ENCODE measurements around the gene OXSR1.

OXSR1 gene

DNA sequence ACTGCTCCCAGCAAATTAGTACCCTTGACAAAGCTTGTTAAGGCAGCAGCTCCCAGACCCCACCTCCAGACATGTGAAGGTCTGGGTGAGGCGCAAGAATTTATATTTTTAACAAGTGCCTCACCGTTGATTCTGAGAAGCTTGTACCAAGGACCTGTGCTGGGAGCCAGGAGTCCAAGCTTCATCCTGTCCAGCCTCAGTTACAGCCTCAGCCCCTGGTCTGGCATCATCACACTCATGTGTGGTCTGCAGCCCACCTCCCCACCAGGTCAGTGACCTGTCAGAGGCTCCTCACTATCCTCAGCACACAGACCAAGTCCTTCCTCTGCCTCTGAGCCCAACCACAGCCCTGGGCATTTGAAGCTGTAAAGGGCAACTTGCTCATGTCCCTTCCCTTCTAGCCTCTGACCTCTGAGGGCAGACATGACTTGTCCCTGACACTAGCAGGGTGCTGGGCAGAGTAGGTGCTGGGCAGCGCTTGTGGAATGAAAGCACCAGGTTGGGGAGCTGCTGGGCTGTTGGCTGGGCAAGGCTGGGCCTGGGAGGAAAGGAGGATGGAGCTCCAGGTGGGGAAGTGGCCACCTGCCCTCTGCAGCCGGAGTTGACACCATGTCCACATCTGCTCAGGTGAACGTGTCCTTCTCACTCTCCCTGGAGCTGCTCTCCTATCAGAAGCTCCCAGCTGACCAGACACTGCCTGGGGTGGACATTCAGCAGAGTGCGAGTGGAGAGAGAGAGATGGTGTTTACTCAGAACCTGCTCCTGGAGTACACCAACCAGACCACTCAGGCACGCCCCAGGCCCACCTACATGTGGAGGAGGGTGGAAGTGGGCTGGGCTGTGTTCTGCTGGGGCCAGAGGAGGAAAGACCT is 45.3 kb upstream of the OXSR1 start:
- Histone ChIP-seq H3K9ac (ENCODE audit: insufficient read length) (no peak overlapping the region), H3K36me3 (ENCODE audit: insufficient read depth, low read length) (no peaks in the 10 kb centered on the region; the same call in 1 of the 2 replicates), H3K9me3 (ENCODE audit: low read depth, low read length) (no peaks in the 10 kb centered on the region), H3K27ac (no peak overlapping the region), H3K4me3 (no peak overlapping the region)
- TF ChIP-seq EZH2 (IDR thresholded peaks at IDR 0.05) = no peak
- no peak for TF ChIP-seq POLR2AphosphoS5 (IDR thresholded peaks at IDR 0.05; ENCODE audit: borderline replicate concordance, low read depth, low read length)
- TF ChIP-seq FOXP2 (optimal IDR thresholded peaks at IDR 0.05; ENCODE audit: control extremely low read depth, extremely low read length, insufficient read depth) = no peak
- DNase-seq (ENCODE audit: low read depth, low spot score) = no peak

DNA sequence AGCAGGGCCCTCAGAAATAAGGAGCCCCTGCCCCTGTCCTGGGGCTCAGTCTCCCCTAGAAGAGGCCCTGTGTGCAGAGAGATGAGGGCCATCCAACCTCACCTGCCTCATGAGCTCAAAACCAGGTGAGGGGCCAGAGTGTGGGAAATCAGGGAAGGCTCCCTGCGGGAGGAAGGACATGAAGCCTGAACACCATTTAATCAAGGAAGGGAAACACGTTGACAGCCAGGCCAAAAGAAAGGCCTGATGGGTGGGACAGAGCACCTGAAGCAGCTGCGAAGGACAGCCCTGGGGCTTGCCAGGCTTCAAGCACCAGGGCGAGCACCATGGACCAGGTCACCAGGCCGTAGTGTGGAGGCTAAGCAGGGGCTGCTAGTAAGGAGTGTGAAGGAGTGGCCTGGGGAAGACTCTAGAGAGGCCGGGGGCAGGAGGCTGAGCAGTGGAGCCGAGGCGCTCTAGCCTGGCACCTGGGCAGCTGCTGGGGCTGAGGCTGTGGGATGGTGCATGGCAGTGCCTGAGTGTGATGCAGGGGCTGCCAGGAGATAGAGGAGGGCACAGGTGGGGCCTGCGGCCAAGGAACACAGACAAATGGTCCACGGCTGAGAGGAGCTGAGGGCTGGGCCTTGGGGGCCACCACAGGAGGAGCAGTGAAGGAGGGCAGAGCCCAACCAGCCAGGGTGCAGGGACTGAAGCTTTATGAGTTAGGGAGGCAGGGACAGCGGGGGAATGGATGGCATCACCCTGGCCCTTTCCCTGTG is 44.5 kb upstream of the OXSR1 start:
- DNase-seq (ENCODE audit: low read depth, low spot score) = no peak
- Histone ChIP-seq H3K27ac (no peak overlapping the region), H3K36me3 (ENCODE audit: insufficient read depth, low read length) (no peaks in the 10 kb centered on the region; the same call in 1 of the 2 replicates), H3K9me3 (ENCODE audit: low read depth, low read length) (no peaks in the 10 kb centered on the region), H3K9ac (ENCODE audit: insufficient read length) (no peak overlapping the region), H3K4me3 (no peak overlapping the region)
- TF ChIP-seq FOXP2 (optimal IDR thresholded peaks at IDR 0.05; ENCODE audit: control extremely low read depth, extremely low read length, insufficient read depth) = no peak
- 0 out of 2 replicates have a peak, but pooled peaks have one; percentile 14 for TF ChIP-seq POLR2AphosphoS5 (IDR thresholded peaks at IDR 0.05; ENCODE audit: borderline replicate concordance, low read depth, low read length)

GRCh38 chr3:38121451-38121831 is 43.9 kb upstream of the OXSR1 start:
- Histone ChIP-seq H3K4me3 (no peak overlapping the region), H3K9ac (ENCODE audit: insufficient read length) (no peak overlapping the region), H3K27ac (no peak overlapping the region), H3K9me3 (ENCODE audit: low read depth, low read length) (no peaks in the 10 kb centered on the region), H3K36me3 (ENCODE audit: insufficient read depth, low read length) (no peaks in the 10 kb centered on the region; the same call in 1 of the 2 replicates)
- no peak for DNase-seq (ENCODE audit: low read depth, low spot score)
- TF ChIP-seq FOXP2 (optimal IDR thresholded peaks at IDR 0.05; ENCODE audit: control extremely low read depth, extremely low read length, insufficient read depth) (no peak), POLR2AphosphoS5 (IDR thresholded peaks at IDR 0.05; ENCODE audit: borderline replicate concordance, low read depth, low read length) (no peak)

DNA sequence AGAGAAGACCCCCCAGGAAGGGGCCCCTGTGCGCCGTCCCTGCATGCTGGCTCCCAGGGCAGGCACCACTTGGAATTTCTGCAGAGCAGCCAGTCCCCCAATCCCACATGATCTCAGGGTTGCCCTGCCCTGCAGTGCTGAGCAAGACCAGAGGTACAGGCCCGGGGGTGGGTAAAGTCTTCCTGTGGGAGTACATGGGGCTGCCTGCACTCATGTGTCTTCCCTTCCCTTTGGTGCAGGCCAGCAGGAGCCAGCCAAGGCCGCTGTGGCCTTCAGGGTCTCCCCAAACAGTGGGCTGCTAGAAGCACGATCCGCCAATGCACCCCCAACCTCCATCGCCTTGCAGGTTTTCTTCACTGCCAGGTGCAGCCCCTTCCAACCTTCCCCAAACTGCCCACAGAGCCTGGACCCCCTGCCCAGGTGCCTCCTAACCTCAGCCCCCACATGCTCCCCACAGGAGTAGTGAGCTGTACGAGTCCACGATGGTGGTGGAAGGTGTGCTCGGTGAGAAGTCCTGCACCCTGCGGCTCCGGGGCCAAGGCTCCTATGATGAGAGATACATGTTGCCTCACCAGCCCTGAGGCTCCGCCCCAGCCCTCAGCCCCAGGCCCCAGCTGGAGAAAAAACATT is 43.4 kb upstream of the OXSR1 start:
- no peak for TF ChIP-seq POLR2AphosphoS5 (IDR thresholded peaks at IDR 0.05; ENCODE audit: borderline replicate concordance, low read depth, low read length)
- TF ChIP-seq EZH2 (IDR thresholded peaks at IDR 0.05) = no peak
- no peak for TF ChIP-seq FOXP2 (optimal IDR thresholded peaks at IDR 0.05; ENCODE audit: control extremely low read depth, extremely low read length, insufficient read depth)
- Histone ChIP-seq H3K9ac (ENCODE audit: insufficient read length) (no peak overlapping the region), H3K9me3 (ENCODE audit: low read depth, low read length) (no peaks in the 10 kb centered on the region), H3K27ac (no peak overlapping the region), H3K4me3 (no peak overlapping the region), H3K36me3 (ENCODE audit: insufficient read depth, low read length) (no peaks in the 10 kb centered on the region; the same call in 1 of the 2 replicates)
- no peak for DNase-seq (ENCODE audit: low read depth, low spot score)

DNA sequence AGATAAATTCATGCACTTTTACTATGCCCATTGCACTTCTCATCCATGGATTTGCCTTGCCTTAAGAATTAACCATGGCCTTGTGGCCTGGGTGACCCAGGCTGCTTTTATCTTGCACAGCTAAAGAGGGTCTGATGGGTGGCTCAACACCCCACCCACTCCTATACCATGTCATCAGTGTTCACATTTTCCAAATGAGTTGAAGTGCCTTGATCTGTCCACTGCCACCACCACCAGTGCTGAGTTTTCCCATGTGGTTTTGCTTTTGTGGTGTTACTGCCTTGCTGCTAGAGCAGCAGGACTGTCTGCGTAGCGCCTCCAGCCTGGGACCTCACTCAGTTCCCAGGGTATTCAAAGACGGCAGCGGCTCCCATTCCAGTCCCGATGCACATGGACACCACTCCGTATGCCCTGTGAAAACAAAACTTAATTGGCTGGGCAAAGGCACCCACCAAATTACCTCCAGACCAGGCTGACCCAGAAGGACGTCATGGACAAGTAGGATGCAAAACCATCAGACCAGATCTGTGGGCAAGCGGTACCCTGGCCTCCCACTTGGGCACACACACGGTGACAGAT is 42.5 kb upstream of the OXSR1 start:
- Histone ChIP-seq H3K9ac (ENCODE audit: insufficient read length) (no peak overlapping the region), H3K27ac (no peak overlapping the region), H3K4me3 (no peak overlapping the region), H3K9me3 (ENCODE audit: low read depth, low read length) (no peaks in the 10 kb centered on the region), H3K36me3 (ENCODE audit: insufficient read depth, low read length) (no peaks in the 10 kb centered on the region; the same call in 1 of the 2 replicates)
- TF ChIP-seq FOXP2 (optimal IDR thresholded peaks at IDR 0.05; ENCODE audit: control extremely low read depth, extremely low read length, insufficient read depth) = no peak
- no peak for TF ChIP-seq POLR2AphosphoS5 (IDR thresholded peaks at IDR 0.05; ENCODE audit: borderline replicate concordance, low read depth, low read length)
- no peak for TF ChIP-seq EZH2 (IDR thresholded peaks at IDR 0.05)
- no peak for DNase-seq (ENCODE audit: low read depth, low spot score)

DNA sequence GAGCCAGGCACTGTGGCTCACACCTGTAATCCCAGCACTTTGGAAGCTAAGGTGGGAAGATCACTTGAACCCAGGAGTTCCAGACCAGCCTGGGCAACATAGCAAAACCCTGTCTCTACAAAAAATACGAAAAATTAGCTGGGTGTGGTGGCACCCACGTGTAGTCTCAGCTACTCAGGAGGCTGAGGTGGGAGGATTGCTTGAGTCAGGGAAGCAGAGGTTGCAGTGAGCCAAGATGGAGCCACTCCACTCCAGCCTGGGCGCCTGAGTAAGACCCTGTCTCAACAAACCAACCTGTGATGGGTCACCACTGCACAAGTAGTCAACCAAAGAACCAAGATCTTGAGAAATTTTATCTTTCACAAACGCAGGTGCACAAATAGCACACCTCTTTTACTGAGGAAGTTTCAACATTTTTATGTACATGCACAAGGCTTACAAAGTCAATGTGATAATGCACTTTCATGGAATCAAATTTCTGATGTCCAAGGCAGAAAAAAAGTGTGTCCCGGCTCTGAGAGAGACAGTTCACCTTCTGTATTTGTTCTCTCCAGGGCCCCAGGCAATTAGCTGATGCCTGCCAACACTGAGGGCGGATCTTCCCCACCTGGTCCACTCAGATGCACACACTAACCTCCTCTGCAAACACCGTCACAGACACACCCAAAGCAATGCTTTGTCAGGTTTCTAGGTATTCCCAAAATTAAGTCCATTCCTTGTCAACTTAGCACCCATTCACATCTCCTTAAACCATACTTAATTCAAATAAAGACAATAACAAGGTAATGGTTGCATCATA is 40.8 kb upstream of the OXSR1 start:
- no peaks in the 10 kb centered on the region for H3K9me3 ChIP-seq (ENCODE audit: low read depth, low read length)
- no peak overlapping the region for H3K4me3 ChIP-seq
- no peaks in the 10 kb centered on the region; the same call in 1 of the 2 replicates for H3K36me3 ChIP-seq (ENCODE audit: insufficient read depth, low read length)
- no peak overlapping the region for H3K27ac ChIP-seq
- H3K9ac ChIP-seq (ENCODE audit: insufficient read length) = no peak overlapping the region
- DNase-seq (ENCODE audit: low read depth, low spot score) = no peak
- TF ChIP-seq FOXP2 (optimal IDR thresholded peaks at IDR 0.05; ENCODE audit: control extremely low read depth, extremely low read length, insufficient read depth) = no peak
- no peak for TF ChIP-seq POLR2AphosphoS5 (IDR thresholded peaks at IDR 0.05; ENCODE audit: borderline replicate concordance, low read depth, low read length)
- no peak for TF ChIP-seq EZH2 (IDR thresholded peaks at IDR 0.05)

DNA sequence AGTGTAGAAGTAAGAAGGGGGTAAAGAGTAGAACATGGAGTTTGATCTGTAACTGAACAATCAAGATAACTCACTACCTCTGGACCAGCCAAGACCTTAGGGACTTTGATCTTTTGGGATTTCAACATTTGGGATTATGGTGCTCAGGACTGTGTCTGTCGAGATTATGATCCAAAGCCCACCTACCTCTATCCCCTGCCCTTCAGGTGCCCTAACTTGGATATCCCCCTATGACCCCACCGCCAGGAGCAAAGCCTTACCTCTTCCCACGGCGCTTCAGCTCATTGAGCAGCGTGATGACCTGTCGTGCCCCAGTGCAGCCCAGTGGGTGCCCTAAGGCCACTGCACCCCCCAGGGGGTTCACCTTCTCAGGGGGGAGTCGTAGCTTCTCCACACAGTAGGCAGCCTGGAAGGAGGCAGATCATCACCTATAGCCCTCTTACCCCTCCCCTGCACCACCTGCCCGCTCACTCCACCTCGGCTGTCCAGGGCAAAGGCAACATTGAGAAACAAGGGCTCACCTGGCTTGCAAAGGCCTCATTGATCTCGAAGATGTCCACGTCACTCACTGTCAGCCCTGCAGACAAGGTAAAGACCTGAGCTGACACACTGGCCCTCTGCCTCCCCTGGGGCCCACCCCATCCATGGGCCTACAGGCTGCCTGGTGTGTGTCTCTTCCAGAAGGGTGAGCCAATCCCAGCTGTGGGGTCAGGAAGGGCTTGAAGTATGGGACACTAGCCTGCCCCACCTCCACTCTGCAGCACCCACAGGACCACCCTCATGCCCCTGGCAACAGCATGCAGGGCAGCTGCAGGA is 39.8 kb upstream of the OXSR1 start:
- H3K36me3 ChIP-seq (ENCODE audit: insufficient read depth, low read length) = no peaks in the 10 kb centered on the region; the same call in 1 of the 2 replicates
- H3K4me3 ChIP-seq = no peak overlapping the region
- H3K27ac ChIP-seq = no peak overlapping the region
- H3K9me3 ChIP-seq (ENCODE audit: low read depth, low read length) = no peaks in the 10 kb centered on the region
- H3K9ac ChIP-seq (ENCODE audit: insufficient read length) = no peak overlapping the region
- no peak for DNase-seq (ENCODE audit: low read depth, low spot score)
- TF ChIP-seq EZH2 (IDR thresholded peaks at IDR 0.05) = no peak
- TF ChIP-seq FOXP2 (optimal IDR thresholded peaks at IDR 0.05; ENCODE audit: control extremely low read depth, extremely low read length, insufficient read depth) = no peak
- TF ChIP-seq POLR2AphosphoS5 (IDR thresholded peaks at IDR 0.05; ENCODE audit: borderline replicate concordance, low read depth, low read length) = no peak

All from SK-N-MC (cell line).